ENCODE data around the gene RBP2. TPM values are rescaled to one million over a fixed set of nuclear protein-coding genes. Genes with fewer than 3 reads are reported as not detected.

RBP2 gene
- total RNA-seq, 4 donors from 2014 or later = not detected

DNA sequence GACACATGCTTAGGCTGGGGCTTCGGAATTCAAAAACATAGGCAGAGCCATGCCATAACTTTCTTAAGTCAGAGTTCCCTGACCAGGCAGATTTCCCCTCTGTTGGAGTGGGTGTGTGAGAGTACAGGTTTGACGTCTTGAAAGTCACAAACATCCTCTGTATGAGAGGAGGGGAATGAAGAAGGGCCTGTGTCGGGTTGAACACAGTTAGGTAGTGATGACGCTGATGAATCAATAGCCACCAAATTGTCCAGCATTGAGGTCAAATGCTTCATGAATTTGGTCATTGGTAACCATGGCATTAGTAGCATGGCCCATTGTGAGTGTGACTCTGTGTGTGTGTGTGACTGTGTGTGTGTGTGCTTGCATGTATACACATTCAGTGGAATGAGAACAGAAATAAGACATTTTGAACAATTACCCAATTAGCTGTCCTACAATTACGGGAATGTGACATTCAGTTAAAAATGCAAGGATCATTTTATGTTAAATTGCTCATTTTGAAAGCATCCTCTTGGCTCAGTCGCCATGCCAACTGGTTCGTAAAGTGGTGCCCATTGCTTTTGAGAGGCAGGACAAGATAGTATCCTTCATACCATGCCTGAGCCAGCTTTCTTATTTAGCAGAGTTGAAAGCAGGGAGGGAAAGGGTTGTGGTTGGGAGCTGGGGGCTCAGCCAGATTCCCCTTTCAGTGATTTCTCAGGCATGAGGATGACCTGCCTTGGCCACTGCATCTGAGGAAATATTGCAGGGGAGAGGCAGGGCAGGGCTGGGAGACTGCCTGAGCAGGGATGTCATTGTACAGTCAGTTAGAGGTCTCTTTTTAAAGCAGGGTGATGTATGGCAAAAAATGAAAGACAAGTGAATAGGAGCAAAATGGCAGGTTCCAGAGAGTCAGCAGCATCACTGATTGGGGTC, 35.4 kb downstream of the RBP2 start:
- in situ Hi-C loops (cut with MboI; ENCODE audit: low sequenced_read_pairs in 4 of 4) = loop anchor here in 3 of 4 donors (25.0 kb wide), 2 partner anchors 121 to 1421 kb away; no protein-coding TSS in a partner anchor
- H3K4me3 ChIP-seq = no peak overlapping the region
- DNase-seq (no peak), ATAC-seq (no peak)
- H3K36me3 ChIP-seq = no peaks in the 10 kb centered on the region
- intact Hi-C loops (cut with DNase I; ENCODE audit: low total_unique reads) = no loop called here
- TF ChIP-seq CTCF (IDR thresholded peaks at IDR 0.05 in 4 of 5, conservative IDR thresholded peaks at IDR 0.05 in 1 of 5) (no peak), POLR2A (IDR thresholded peaks at IDR 0.05) (no peak)
- H3K27me3 ChIP-seq = no peaks in the 10 kb centered on the region
- no peak overlapping the region for H3K27ac ChIP-seq
- no peaks in the 10 kb centered on the region for H3K9me3 ChIP-seq
- H3K4me1 ChIP-seq = peaks cover 0 to 3% of the 10 kb centered on the region in 2 donors

- DNase-seq (no peak), ATAC-seq (peak in 1 of 2 donors; percentile 39)
- no peaks in the 10 kb centered on the region for H3K9me3 ChIP-seq
- intact Hi-C loops (cut with DNase I; ENCODE audit: low total_unique reads) = no loop called here
- TF ChIP-seq CTCF (IDR thresholded peaks at IDR 0.05 in 4 of 5, conservative IDR thresholded peaks at IDR 0.05 in 1 of 5) = no peak
- TF ChIP-seq POLR2A (IDR thresholded peaks at IDR 0.05) = no peak
- in situ Hi-C loops (cut with MboI; ENCODE audit: low sequenced_read_pairs in 4 of 4) = loop anchor here in 3 of 4 donors (25.0 kb wide), 2 partner anchors 123 to 1423 kb away; no protein-coding TSS in a partner anchor
- no peak overlapping the region for H3K27ac ChIP-seq
- no peaks in the 10 kb centered on the region for H3K27me3 ChIP-seq
- H3K4me3 ChIP-seq = no peak overlapping the region
- H3K4me1 ChIP-seq = peaks cover 0 to 3% of the 10 kb centered on the region in 2 donors
- no peaks in the 10 kb centered on the region for H3K36me3 ChIP-seq
These were observed 37.0 kb downstream of the RBP2 start for GRCh38 chr3:139439278-139439677.

GRCh38 chr3:139434764-139435307, 41.5 kb downstream of the RBP2 start:
- ATAC-seq = peak; percentile 30 to 63
- Histone ChIP-seq H3K4me1 (peaks cover 0 to 3% of the 10 kb centered on the region in 2 donors), H3K4me3 (no peak overlapping the region), H3K9me3 (no peaks in the 10 kb centered on the region), H3K27ac (no peak overlapping the region), H3K27me3 (no peaks in the 10 kb centered on the region), H3K36me3 (no peaks in the 10 kb centered on the region)
- DNase-seq = peak in 1 of 2 donors; percentile 7
- TF ChIP-seq POLR2A (IDR thresholded peaks at IDR 0.05) (no peak), CTCF (IDR thresholded peaks at IDR 0.05 in 4 of 5, conservative IDR thresholded peaks at IDR 0.05 in 1 of 5) (no peak)
- intact Hi-C loops (cut with DNase I; ENCODE audit: low total_unique reads) = no loop called here
- in situ Hi-C loops (cut with MboI; ENCODE audit: low sequenced_read_pairs in 4 of 4) = loop anchor here in 3 of 4 donors (25.0 kb wide), 2 partner anchors 127 to 1427 kb away; no protein-coding TSS in a partner anchor

DNA sequence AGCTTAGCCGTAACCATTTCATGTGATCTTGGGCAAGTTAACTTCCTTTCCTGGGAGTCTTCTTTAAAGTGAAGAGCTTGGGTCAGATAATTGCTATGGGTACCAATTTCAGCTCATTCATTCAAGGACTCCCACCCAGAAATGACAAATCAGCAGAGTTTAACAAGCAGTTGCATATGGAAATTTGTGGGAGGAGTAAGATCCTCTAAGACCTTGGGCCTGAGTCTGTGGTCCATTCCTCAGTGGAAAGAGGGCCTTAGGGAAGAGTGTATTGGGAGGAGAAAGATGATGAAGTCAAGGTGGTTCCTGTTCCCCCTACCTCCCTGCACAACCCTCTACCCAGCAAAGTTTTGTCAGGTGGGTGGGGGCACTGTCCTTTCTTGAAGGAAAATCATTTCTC, 42.1 kb downstream of the RBP2 start:
- H3K36me3 ChIP-seq = no peaks in the 10 kb centered on the region
- no peak for TF ChIP-seq POLR2A (IDR thresholded peaks at IDR 0.05)
- no peak for TF ChIP-seq CTCF (IDR thresholded peaks at IDR 0.05 in 4 of 5, conservative IDR thresholded peaks at IDR 0.05 in 1 of 5)
- in situ Hi-C loops (cut with MboI; ENCODE audit: low sequenced_read_pairs in 4 of 4) = loop anchor here in 3 of 4 donors (25.0 kb wide), 2 partner anchors 128 to 1428 kb away; no protein-coding TSS in a partner anchor

More for the DNA sequence above, 42.1 kb downstream of the RBP2 start:
- Histone ChIP-seq H3K4me3 (no peak overlapping the region), H3K4me1 (peaks cover 0 to 3% of the 10 kb centered on the region in 2 donors), H3K27ac (no peak overlapping the region), H3K27me3 (no peaks in the 10 kb centered on the region), H3K9me3 (no peaks in the 10 kb centered on the region)
- intact Hi-C loops (cut with DNase I; ENCODE audit: low total_unique reads) = no loop called here
- DNase-seq (no peak), ATAC-seq (no peak)

Data from gastrocnemius medialis (tissue), 4 donors.